Testis (tissue), 2 donors: ENCODE data around the gene PTPRT.

Source experiments
- POLR2A ChIP-seq: fragments of 450-650 bp; IDR thresholded peaks from one replicate; pipeline ENCODE4 v1.6.1; 2017; ENCODE audit warnings: antibody characterized with exemption, mild to moderate bottlenecking, moderate library complexity
- TF ChIP-seq, protein P1 (sequence below), 3 experiments: fragments of 450-650 bp in 2 of 3; fragments of 200-600 bp in 1 of 3; sonication (generic) in 1 of 3; IDR thresholded peaks; one replicate each; pipeline ENCODE4 v1.5.1; 2016 to 2019; ENCODE audit warnings: antibody characterized with exemption in 3 of 3, mild to moderate bottlenecking in 2 of 3, moderate library complexity in 1 of 3

DNA sequence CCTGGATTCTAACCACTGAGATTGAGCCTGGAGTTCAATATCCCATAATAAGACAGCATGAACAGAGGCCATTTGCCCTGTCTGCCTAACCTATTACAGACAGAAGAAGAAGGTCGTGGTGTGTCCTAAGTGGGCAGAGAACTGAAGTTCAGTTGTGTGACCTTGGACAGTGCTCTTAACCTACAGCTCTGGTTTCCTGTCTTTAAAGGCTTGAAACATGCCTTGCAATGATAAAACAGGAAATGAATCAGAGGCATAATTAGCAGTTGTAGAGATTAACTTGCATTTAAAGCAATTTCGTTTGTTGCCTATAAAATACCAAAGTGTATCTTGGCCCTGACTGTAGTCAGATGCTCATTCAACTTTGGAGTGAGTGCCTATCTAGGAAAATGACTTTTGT, 1064.3 kb downstream of the PTPRT start:
- no peak for TF ChIP-seq POLR2A
- TF ChIP-seq, protein P1, sequence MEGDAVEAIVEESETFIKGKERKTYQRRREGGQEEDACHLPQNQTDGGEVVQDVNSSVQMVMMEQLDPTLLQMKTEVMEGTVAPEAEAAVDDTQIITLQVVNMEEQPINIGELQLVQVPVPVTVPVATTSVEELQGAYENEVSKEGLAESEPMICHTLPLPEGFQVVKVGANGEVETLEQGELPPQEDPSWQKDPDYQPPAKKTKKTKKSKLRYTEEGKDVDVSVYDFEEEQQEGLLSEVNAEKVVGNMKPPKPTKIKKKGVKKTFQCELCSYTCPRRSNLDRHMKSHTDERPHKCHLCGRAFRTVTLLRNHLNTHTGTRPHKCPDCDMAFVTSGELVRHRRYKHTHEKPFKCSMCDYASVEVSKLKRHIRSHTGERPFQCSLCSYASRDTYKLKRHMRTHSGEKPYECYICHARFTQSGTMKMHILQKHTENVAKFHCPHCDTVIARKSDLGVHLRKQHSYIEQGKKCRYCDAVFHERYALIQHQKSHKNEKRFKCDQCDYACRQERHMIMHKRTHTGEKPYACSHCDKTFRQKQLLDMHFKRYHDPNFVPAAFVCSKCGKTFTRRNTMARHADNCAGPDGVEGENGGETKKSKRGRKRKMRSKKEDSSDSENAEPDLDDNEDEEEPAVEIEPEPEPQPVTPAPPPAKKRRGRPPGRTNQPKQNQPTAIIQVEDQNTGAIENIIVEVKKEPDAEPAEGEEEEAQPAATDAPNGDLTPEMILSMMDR (IDR thresholded peaks at IDR 0.05): no peak
